ENCODE measurements around the gene ATP11B. TPM values are rescaled to one million over a fixed set of nuclear protein-coding genes. Genes with fewer than 3 reads are reported as not detected.
A peak's percentile ranks its signal among the peaks of the same experiment; 100 is the strongest.
"Not testable (repeated sequence)": the region's sequence is repeated elsewhere in the genome, so short reads cannot be mapped to it uniquely, and the experiment has no call there.

ATP11B gene
- total and polyA plus RNA-seq, 3 donors from 2014 or later: 65.8 to 138 (median 114) TPM

DNA sequence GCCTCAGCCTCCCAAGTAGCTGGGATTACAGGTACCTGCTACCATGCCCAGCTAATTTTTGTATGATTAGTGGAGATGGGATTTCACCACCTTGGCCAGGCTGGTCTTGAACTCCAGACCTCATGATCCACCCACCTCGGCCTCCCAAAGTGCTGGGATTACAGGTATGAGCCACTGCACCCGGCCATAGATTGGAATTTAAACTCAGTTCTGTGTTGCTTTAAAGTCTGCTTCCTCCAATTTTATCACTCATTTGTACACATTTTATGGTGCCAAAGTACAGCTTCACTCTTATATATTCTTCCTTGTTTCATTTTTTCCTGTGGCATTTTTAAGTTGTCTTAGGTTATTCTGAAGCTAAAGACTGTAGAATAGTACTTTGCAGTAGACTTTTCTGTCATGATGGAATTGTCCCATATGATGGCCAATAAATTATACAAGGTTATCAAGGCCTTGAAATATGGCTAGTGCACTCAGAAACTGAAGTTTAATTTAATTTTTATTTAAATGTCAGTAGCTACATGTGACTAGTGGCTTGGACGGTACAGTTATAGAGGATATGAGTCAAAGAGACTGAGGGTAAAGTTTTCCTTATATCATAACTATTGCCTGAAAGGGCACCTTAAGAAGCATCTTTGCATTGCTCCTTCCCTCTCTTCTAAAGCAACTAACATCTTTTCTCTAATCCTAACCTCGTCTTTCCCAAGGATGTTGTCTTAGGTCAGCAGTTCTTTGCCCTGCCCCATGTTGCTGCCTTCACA is 28.1 kb downstream of the ATP11B start:
- no peaks in the 10 kb centered on the region for H3K27me3 ChIP-seq
- H3K4me1 ChIP-seq: peaks cover 2% of the 10 kb centered on the region
- intact Hi-C loops (cut with DNase I; ENCODE audit: low total_unique reads): no loop called here
- no peaks in the 10 kb centered on the region for H3K36me3 ChIP-seq (ENCODE audit: low read depth, missing control alignments)
- DNase-seq: no peak
- H3K27ac ChIP-seq: no peak overlapping the region
- 87 to 90% methylated on average over 4 of the region's 4 CpGs for WGBS, 2 donors
- no peak overlapping the region for H3K4me3 ChIP-seq
- TF ChIP-seq POLR2A (IDR thresholded peaks at IDR 0.05): no peak
- H3K9me3 ChIP-seq: no peaks in the 10 kb centered on the region

DNA sequence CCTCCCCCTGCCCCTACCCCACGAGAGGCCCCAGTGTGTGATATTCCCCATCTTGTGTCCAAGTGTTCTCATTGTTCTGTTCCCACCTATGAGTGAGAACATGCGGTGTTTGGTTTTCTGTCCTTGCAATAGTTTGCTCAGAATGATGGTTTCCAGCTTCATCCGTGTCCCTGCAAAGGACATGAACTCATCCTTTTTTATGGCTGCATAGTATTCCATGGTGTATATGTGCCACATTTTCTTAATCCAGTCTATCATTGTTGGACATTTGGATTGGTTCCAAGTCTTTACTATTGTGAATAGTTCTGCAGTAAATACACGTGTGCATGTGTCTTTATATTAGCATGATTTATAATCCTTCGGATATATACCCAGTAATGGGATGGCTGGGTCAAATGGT is 29.0 kb downstream of the ATP11B start:
- H3K27me3 ChIP-seq; H3K27ac ChIP-seq; H3K4me3 ChIP-seq; intact Hi-C loops (cut with DNase I; ENCODE audit: low total_unique reads); H3K9me3 ChIP-seq; DNase-seq; H3K36me3 ChIP-seq (ENCODE audit: low read depth, missing control alignments); H3K4me1 ChIP-seq: not testable (repeated sequence)
- WGBS, 2 donors: 95 to 100% methylated on average over 5 of the region's 5 CpGs

DNA sequence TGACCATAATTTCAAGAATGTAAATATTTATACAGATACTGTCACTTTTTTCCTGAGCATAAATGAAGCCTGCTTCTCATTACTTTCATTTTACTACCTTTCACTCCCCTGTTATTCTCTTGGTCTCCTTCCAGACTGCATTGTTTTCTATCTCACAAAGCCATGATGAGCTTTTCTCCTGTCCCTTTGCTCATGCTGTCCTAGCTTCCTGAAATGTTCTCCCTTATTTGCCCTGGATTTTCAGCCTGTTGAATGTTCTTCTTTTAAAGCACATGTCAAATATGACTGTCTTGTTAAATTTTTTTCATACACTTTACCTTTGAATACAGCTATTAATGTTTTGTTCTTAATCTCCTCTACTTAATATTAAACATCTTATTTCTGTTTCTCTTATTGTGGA is 31.7 kb downstream of the ATP11B start:
- no peaks in the 10 kb centered on the region for H3K9me3 ChIP-seq
- no peaks in the 10 kb centered on the region for H3K4me1 ChIP-seq
- no peak overlapping the region for H3K4me3 ChIP-seq
- intact Hi-C loops (cut with DNase I; ENCODE audit: low total_unique reads): no loop called here
- TF ChIP-seq, protein P1, sequence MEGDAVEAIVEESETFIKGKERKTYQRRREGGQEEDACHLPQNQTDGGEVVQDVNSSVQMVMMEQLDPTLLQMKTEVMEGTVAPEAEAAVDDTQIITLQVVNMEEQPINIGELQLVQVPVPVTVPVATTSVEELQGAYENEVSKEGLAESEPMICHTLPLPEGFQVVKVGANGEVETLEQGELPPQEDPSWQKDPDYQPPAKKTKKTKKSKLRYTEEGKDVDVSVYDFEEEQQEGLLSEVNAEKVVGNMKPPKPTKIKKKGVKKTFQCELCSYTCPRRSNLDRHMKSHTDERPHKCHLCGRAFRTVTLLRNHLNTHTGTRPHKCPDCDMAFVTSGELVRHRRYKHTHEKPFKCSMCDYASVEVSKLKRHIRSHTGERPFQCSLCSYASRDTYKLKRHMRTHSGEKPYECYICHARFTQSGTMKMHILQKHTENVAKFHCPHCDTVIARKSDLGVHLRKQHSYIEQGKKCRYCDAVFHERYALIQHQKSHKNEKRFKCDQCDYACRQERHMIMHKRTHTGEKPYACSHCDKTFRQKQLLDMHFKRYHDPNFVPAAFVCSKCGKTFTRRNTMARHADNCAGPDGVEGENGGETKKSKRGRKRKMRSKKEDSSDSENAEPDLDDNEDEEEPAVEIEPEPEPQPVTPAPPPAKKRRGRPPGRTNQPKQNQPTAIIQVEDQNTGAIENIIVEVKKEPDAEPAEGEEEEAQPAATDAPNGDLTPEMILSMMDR (IDR thresholded peaks at IDR 0.05): no peak
- TF ChIP-seq POLR2A (IDR thresholded peaks at IDR 0.05): no peak
- no peaks in the 10 kb centered on the region for H3K36me3 ChIP-seq (ENCODE audit: low read depth, missing control alignments)
- no peak overlapping the region for H3K27ac ChIP-seq
- no peak for DNase-seq
- H3K27me3 ChIP-seq: no peaks in the 10 kb centered on the region

DNA sequence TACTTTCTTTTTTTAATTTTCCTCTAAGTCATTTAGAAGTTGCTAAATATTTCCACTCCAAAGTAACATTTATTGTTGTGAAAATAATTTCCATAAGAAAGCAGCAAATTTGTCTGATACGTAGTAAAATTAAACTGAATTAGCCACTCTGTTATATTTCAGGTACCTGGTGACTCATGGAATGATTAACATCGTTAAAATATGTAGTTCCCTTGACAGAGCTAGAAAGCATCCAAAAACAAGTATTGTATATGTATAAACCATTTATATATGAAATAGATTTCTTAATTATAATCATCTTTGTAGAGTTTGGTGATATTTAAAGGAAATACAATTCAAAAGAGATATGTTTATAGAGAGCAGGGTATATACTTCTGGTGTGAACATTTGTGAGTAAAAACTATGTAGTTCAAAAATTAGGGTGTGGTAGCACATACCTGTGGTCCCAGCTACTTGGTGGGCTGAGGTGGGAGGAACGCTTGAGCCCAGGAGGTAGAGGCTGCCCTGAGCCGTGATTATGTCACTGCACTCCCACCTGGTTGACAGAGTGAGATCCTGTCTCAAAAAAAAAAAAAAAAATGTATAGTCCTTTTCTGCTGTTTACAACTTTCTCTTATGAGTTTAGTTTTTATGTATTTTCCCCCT is 36.6 kb downstream of the ATP11B start:
- Histone ChIP-seq H3K4me3 (no peak overlapping the region), H3K27me3 (no peaks in the 10 kb centered on the region), H3K27ac (no peak overlapping the region), H3K36me3 (ENCODE audit: low read depth, missing control alignments) (no peaks in the 10 kb centered on the region), H3K9me3 (no peaks in the 10 kb centered on the region), H3K4me1 (no peaks in the 10 kb centered on the region)
- no peak for DNase-seq
- TF ChIP-seq POLR2A (IDR thresholded peaks at IDR 0.05): no peak
- TF ChIP-seq, protein P1 (IDR thresholded peaks at IDR 0.05): no peak
- WGBS, 2 donors: 93 to 95% methylated on average over 4 of the region's 4 CpGs
- intact Hi-C loops (cut with DNase I; ENCODE audit: low total_unique reads): no loop called here

DNA sequence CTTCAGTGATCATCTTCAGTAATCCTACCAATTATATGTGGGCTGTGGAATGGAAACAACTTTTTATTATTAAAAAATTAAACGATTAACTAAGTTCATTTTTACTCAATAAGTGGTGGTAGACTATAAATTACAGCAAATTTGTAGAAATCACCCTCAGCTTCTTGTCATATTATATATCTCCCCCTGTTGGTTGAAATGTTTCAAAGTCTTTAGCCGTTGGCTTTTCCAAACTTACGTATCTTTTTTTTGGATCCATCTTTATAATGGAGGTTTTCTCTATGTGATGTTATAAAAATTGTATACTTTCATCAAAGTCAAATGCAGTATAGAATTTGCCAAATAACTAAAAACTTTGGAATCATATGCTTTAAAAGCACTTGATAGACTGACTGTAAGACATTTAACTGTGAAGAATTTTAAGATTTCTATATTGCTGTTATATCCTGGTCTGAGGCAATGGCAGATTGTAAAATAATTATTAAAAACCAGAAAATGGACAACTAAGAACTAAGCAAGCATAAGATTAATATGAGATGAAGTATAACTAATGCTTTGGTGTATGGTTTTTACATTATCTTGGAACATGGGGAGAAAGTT is 44.7 kb downstream of the ATP11B start:
- WGBS, 2 donors: 46 to 52% methylated on average over 3 of the region's 3 CpGs
- DNase-seq: no peak
- no peak overlapping the region for H3K27ac ChIP-seq
- H3K4me1 ChIP-seq: no peaks in the 10 kb centered on the region
- intact Hi-C loops (cut with DNase I; ENCODE audit: low total_unique reads): no loop called here
- H3K4me3 ChIP-seq: no peak overlapping the region
- H3K27me3 ChIP-seq: no peaks in the 10 kb centered on the region
- H3K9me3 ChIP-seq: no peaks in the 10 kb centered on the region
- peaks cover 3% of the 10 kb centered on the region for H3K36me3 ChIP-seq (ENCODE audit: low read depth, missing control alignments)
- TF ChIP-seq, protein P1 (IDR thresholded peaks at IDR 0.05): peak in 1 of 3 experiments; percentile 22
- no peak for TF ChIP-seq POLR2A (IDR thresholded peaks at IDR 0.05)
